Inflammatory macrophage treated with lipopolysaccharide for 1 hour (primary cell): ENCODE results near the gene MUC12.
"Not testable (repeated sequence)": the region's sequence is repeated elsewhere in the genome, so short reads cannot be mapped to it uniquely, and the experiment has no call there.

Experiments
- DNase-seq, 2 donors: peaks; one replicate each; pipeline ENCODE4 v3.0.0-alpha.2; 2020 to 2022

Gene MUC12

GRCh38 chr7:100998530-100998929 is 29.2 kb downstream of the MUC12 start:
- not testable (repeated sequence) for DNase-seq

DNA sequence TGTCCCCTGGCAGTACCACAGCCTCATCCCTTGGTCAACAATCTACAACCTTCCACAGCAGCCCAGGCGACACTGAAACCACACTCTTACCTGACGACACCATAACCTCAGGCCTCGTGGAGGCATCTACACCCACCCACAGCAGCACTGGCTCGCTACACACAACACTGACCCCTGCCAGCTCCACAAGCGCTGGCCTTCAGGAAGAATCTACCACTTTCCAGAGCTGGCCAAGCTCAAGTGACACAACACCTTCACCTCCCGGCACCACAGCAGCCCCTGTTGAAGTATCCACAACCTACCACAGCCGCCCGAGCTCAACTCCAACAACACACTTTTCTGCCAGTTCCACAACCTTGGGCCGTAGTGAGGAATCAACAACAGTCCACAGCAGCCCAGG is 30.0 kb downstream of the MUC12 start:
- DNase-seq, result not testable (repeated sequence)

DNA sequence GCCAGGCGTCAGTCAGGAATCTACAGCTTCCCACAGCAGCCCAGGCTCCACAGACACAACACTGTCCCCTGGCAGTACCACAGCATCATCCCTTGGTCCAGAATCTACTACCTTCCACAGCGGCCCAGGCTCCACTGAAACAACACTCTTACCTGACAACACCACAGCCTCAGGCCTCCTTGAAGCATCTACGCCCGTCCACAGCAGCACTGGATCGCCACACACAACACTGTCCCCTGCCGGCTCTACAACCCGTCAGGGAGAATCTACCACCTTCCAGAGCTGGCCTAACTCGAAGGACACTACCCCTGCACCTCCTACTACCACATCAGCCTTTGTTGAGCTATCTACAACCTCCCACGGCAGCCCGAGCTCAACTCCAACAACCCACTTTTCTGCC is 30.7 kb downstream of the MUC12 start:
- DNase-seq, result not testable (repeated sequence)

DNA sequence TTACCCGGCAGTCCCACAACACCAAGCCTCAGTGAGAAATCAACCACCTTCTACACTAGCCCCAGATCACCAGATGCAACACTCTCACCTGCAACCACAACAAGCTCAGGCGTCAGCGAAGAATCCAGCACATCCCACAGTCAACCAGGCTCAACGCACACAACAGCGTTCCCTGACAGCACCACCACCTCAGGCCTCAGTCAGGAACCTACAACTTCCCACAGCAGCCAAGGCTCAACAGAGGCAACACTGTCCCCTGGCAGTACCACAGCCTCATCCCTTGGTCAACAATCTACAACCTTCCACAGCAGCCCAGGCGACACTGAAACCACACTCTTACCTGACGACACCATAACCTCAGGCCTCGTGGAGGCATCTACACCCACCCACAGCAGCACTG is 33.0 kb downstream of the MUC12 start:
- not testable (repeated sequence) for DNase-seq

GRCh38 chr7:101007361-101007760 is 38.0 kb downstream of the MUC12 start:
- DNase-seq, result not testable (repeated sequence)

DNA sequence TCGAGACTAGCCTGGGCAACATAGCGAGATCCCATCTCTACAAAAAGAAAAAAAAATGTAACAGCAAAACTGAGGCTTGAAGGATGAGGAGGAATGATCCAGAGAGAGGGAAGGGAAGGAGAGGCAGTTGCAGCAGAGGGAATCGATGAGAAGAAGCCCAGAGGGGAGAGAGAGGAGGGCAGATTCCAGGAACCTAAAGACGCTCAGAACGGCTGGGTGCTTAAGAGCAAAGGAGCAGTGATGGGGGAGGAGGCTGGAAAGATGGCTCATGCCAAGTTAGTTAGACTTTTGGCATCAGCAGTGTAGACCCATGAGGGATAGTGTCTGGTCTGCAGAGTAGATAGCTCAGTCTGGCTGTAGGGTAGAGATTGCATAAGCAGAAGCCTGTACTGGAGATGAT is 40.3 kb downstream of the MUC12 start:
- no peak for DNase-seq

GRCh38 chr7:101012931-101013330 is 43.6 kb downstream of the MUC12 start:
- no peak for DNase-seq

DNA sequence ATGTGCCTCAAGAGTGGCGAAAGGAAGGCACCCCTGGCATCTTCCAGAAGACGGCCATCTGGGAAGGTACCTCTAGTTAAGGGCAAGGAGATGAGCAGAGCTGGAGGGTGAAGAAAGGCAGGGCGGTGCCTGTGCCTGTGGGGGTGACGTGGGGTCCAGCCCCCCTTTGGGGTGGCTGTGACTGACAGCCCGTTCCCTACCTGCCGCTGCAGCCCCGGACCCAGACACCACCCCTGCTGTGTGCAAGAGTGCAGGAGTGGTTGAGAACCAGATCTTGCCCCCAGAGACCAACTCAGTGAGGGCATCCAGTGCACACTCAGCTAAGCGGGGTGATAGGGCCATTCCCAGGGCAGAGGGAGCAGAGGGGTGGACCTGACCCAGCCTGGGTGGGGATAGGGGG is 46.3 kb downstream of the MUC12 start:
- DNase-seq, result no peak

DNA sequence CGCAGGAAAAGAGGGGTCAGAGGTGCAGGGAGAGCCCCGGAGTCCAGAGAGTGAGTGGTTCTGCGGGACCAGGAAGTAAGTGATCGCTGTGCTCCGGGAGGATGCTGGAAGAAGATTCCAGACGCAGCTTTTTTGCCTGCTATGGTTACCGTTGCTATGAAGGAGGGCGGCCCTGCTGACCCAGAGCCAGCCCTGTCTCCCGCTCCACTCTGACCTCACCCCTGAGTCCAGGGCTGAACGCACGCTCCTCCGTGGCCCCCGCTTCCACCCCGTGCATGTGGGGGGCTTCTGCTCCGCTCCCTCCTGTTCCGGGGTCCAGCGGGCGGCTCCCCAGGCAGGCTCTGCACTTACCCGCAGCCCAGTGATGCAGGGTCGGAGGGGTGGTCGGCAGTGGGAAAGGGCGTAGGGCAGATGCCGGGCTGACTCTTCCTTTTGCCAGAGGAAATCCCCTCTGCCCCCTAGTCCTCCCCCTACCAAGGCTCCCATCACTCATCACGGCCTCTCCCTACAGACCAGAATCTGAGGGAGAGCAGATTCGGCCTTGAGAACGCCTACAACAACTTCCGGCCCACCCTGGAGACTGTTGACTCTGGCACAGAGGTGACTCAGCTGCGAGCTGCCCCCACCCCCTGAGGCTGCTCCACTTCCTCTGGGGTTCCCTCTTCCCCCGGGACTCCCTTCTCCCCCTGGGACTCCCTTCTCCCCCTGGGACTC is 47.9 kb downstream of the MUC12 start:
- DNase-seq, result peak; percentile 89 to 92

GRCh38 chr7:101018271-101019167 is 49.2 kb downstream of the MUC12 start:
- peak; percentile 39 to 56 for DNase-seq

DNA sequence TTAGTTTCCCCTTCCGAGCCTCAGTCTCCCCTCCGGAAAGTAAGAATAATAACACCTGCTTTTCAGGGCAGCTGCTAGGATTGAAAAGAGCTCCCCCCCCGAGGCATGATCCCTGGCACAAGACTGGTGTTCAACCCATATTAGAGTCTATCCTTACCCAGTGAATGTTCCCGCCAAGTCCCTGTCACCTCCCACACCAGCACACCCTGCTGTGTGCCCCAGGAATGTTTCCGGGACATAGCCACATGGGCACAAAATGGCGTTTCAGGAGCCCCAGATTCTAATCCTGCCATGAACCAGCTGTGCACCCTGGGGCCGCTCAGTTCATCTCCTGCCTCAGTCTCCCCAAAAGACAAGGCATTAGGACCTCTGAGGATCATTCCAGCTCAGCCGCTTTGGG is 51.1 kb downstream of the MUC12 start:
- no peak for DNase-seq

- DNase-seq, result no peak
Measured at GRCh38 chr7:101021703-101022102, 52.3 kb downstream of the MUC12 start.

DNA sequence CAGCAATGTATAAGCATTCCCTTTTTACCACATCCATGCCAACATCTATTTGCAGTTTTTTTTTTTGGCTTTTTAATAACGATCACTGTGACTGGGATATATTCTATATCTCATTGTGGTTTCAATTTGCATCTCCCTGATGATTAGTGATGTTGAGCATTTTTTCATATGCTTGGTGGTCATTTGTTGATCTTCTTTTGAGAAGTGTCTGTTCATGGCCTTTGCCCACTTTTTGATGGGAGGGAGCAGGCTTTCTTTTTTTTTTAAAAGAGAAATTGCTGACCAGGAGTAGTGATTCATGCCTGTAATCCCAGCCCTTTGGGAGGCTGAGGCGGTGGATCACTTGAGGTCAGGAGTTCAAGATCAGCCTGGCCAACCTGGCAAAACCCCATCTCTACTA is 54.5 kb downstream of the MUC12 start:
- DNase-seq, result no peak

- DNase-seq, result no peak
Measured at GRCh38 chr7:101031082-101031481, 61.7 kb downstream of the MUC12 start.

- no peak for DNase-seq
Measured at GRCh38 chr7:101035941-101036340, 66.6 kb downstream of the MUC12 start.

DNA sequence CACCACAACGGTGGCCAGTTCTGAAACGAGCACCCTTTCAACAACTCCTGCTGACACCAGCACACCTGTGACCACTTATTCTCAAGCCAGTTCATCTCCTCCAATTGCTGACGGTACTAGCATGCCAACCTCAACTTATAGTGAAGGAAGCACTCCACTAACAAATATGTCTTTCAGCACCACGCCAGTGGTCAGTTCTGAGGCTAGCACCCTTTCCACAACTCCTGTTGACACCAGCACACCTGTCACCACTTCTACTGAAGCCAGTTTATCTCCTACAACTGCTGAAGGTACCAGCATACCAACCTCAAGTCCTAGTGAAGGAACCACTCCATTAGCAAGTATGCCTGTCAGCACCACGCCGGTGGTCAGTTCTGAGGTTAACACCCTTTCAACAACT is 71.9 kb downstream of the MUC12 start:
- DNase-seq, result not testable (repeated sequence)

- DNase-seq, result peak; percentile 10 to 61
Measured at GRCh38 chr7:101058355-101058754, 89.0 kb downstream of the MUC12 start.

GRCh38 chr7:101059620-101059942 is 90.2 kb downstream of the MUC12 start:
- no peak for DNase-seq

DNA sequence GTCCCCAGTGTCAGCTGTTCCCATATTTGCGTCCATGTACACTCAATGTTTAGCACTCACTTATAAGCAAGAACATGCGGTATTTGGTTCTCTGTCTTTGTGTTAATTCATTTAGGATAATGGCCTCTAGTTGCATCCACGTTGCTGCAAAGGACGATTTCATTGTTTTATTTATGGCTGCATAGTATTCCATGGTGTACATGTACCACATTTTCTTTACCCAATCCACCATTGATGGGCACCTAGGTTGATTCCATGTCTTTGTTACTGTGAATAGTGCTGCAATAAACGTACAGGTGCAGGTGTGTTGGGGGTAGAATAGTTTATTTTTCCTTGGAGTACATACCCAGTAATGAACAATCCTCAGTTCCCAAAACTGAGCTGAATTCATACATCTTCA is 91.6 kb downstream of the MUC12 start:
- no peak for DNase-seq

GRCh38 chr7:101064176-101064550 is 94.8 kb downstream of the MUC12 start:
- not testable (repeated sequence) for DNase-seq

GRCh38 chr7:101065162-101065561 is 95.8 kb downstream of the MUC12 start:
- not testable (repeated sequence) for DNase-seq

- DNase-seq, result no peak
Measured at GRCh38 chr7:101066141-101066832, 96.9 kb downstream of the MUC12 start.

DNA sequence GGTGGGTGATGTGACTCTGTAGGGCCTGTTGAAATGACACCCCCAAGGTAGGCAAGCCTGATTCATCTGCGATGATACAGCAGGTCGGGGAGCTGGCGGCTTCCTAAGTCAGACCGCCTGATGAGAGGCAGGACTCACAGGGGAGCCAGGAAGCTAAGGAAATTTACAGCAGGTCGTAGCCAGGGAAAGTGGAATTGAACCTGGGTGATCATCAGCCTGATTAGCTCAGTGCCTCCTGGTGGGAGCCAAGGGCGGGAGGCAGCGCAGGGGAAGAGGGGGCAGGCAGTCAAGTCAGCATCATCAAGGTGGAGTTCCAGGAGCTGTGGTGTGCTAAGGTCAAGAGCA is 97.4 kb downstream of the MUC12 start:
- DNase-seq, result no peak

GRCh38 chr7:101068401-101068800 is 99.0 kb downstream of the MUC12 start:
- DNase-seq, result no peak
